ENCODE data around the gene FAM114A1. TPM values are rescaled to one million over a fixed set of nuclear protein-coding genes. Genes with fewer than 3 reads are reported as not detected.
A peak's percentile ranks its signal among the peaks of the same experiment; 100 is the strongest.

FAM114A1 gene
- total and polyA plus RNA-seq, 2 of the 4 experiments (the other 2 are of a cell fraction) = 135 to 649 TPM

DNA sequence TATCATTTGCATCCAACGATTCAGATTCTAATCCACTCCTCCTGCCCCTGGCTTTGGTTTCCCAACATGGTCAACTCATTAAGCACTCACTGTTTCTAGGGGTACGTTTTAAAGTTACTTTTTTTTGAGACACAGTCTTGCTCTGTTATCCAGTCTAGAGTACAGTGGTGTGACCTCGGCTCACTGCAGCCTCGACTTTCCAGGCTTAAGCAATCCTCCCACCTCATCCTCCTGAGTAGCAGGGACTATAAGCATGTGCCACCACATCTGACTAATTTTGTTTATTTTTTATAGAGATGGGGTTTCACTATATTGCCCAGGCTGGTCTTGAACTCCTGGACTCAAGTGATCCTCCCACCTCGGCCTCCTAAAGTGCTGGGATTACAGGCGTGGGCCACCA lies 115.7 kb downstream of the FAM114A1 start:
- Histone ChIP-seq H2AK5ac (ENCODE audit: low read depth, low read length) (peak overlapping the region; percentile 71), H2BK15ac (ENCODE audit: low read depth, low read length) (peak overlapping the region; percentile 77), H3K4me2 (ENCODE audit: low read depth, low read length) (no peak overlapping the region), H3K4ac (ENCODE audit: low read depth, low read length) (peak overlapping the region; percentile 84), H3K4me3 (ENCODE audit: insufficient read depth, low read depth, low read length) (no peak overlapping the region), H2BK120ac (ENCODE audit: low read depth, low read length) (peak overlapping the region; percentile 91), H3K9me1 (ENCODE audit: insufficient read depth, low read length) (peaks cover 20% of the 10 kb centered on the region; the same call in 1 of the 2 replicates), H3K27ac (ENCODE audit: insufficient read depth, low read length) (peak overlapping the region; percentile 34), H3K9ac (ENCODE audit: low read depth, low read length) (no peak overlapping the region), H4K5ac (ENCODE audit: low read depth, low read length) (peak overlapping the region; percentile 13), H3K23ac (ENCODE audit: low read depth, low read length) (peak overlapping the region; percentile 23; the same call in 1 of the 2 replicates), H3K27me3 (ENCODE audit: control insufficient read depth, insufficient read depth, low read length) (no peaks in the 10 kb centered on the region), H4K20me1 (ENCODE audit: insufficient read depth, low read length) (no peaks in the 10 kb centered on the region), H2AFZ (replicated peaks; ENCODE audit: low read length, poor library complexity) (no peak overlapping the region), H2AK9ac (replicated peaks; ENCODE audit: low read depth, low read length, poor library complexity) (no peak overlapping the region), H3K4me1 (ENCODE audit: control insufficient read depth, insufficient read depth, low read length) (peaks cover 30% of the 10 kb centered on the region), H2BK20ac (ENCODE audit: low read depth, low read length) (peak overlapping the region; percentile 93), H2BK5ac (ENCODE audit: low read depth, low read length, poor library complexity, severe bottlenecking) (peak overlapping the region; percentile 100), H3K56ac (ENCODE audit: extremely low read depth, insufficient read depth, low read length) (0 out of 2 replicates have a peak overlapping the region, but pooled peaks have one; percentile 22), H4K91ac (ENCODE audit: insufficient read depth, low read depth, low read length) (peak overlapping the region; percentile 91), H3K79me1 (ENCODE audit: low read depth in 1 of 2, low read length in 2 of 2) (peaks cover 3 to 17% of the 10 kb centered on the region in 2 experiments; a peak in 3 of 4 replicates), H3K36me3 (ENCODE audit: control insufficient read depth, insufficient read depth, low read length) (no peaks in the 10 kb centered on the region), H3K18ac (ENCODE audit: low read depth, low read length) (peak overlapping the region; percentile 87), H4K8ac (ENCODE audit: low read depth in 2 of 2, low read length in 2 of 2) (peak overlapping the region; percentile 70 to 72), H3K14ac (replicated peaks; ENCODE audit: low read depth, low read length) (peak overlapping the region; percentile 90), H3K9me3 (ENCODE audit: control insufficient read depth, insufficient read depth, low read length) (no peaks in the 10 kb centered on the region)
- no peak for DNase-seq
- intact Hi-C loops (cut with micrococcal nuclease) (no loop called here), dilution Hi-C loops (cut with HindIII; ENCODE audit: low sequenced_read_pairs, unreplicated experiment) (no loop called here), in situ Hi-C loops (cut with MboI; ENCODE audit: low sequenced_read_pairs) (no loop called here)
- no peak for ATAC-seq (ENCODE audit: low read depth)
- TF ChIP-seq, protein P1, sequence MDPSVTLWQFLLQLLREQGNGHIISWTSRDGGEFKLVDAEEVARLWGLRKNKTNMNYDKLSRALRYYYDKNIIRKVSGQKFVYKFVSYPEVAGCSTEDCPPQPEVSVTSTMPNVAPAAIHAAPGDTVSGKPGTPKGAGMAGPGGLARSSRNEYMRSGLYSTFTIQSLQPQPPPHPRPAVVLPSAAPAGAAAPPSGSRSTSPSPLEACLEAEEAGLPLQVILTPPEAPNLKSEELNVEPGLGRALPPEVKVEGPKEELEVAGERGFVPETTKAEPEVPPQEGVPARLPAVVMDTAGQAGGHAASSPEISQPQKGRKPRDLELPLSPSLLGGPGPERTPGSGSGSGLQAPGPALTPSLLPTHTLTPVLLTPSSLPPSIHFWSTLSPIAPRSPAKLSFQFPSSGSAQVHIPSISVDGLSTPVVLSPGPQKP (IDR thresholded peaks at IDR 0.05; ENCODE audit: borderline replicate concordance, low read depth, low read length) = no peak
- TF ChIP-seq POLR2A (IDR thresholded peaks at IDR 0.05; ENCODE audit: low read depth, low read length) (no peak), RAD21 (IDR thresholded peaks at IDR 0.05; ENCODE audit: low read length) (no peak), CHD1 (IDR thresholded peaks at IDR 0.05; ENCODE audit: low read depth, low read length) (no peak), MXI1 (IDR thresholded peaks at IDR 0.05; ENCODE audit: borderline replicate concordance, low read depth, low read length) (no peak), CEBPB (IDR thresholded peaks at IDR 0.05; ENCODE audit: low read depth, low read length) (no peak), BHLHE40 (IDR thresholded peaks at IDR 0.05; ENCODE audit: low read depth, low read length) (no peak), RCOR1 (IDR thresholded peaks at IDR 0.05; ENCODE audit: insufficient replicate concordance, low read length) (no peak), NFE2L2 (IDR thresholded peaks at IDR 0.05; ENCODE audit: low read depth, low read length) (no peak), MAZ (IDR thresholded peaks at IDR 0.05; ENCODE audit: borderline replicate concordance, low read depth, low read length) (no peak), RFX5 (IDR thresholded peaks at IDR 0.05; ENCODE audit: low read depth, low read length) (no peak), USF2 (IDR thresholded peaks at IDR 0.05; ENCODE audit: low read depth, low read length) (no peak)
- TF ChIP-seq, protein P2, sequence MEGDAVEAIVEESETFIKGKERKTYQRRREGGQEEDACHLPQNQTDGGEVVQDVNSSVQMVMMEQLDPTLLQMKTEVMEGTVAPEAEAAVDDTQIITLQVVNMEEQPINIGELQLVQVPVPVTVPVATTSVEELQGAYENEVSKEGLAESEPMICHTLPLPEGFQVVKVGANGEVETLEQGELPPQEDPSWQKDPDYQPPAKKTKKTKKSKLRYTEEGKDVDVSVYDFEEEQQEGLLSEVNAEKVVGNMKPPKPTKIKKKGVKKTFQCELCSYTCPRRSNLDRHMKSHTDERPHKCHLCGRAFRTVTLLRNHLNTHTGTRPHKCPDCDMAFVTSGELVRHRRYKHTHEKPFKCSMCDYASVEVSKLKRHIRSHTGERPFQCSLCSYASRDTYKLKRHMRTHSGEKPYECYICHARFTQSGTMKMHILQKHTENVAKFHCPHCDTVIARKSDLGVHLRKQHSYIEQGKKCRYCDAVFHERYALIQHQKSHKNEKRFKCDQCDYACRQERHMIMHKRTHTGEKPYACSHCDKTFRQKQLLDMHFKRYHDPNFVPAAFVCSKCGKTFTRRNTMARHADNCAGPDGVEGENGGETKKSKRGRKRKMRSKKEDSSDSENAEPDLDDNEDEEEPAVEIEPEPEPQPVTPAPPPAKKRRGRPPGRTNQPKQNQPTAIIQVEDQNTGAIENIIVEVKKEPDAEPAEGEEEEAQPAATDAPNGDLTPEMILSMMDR (conservative IDR thresholded peaks at IDR 0.05; ENCODE audit: low read depth, low read length) = no peak
- CTCF ChIA-PET = no interaction called here
- 100% methylated on average over 2 of the region's 6 CpGs; no CpG with 5 or more reads in 1 of the 2 experiments for WGBS, 2 experiments (ENCODE audit: extremely low coverage in 2 of 2, insufficient read length in 1 of 2)
- BruUV-seq (replicated peaks) = no TSS peak
- POLR2A ChIA-PET (ENCODE audit: unreplicated experiment) = no interaction called here
